ENCODE results near the gene MRPS33. TPM values are rescaled to one million over a fixed set of nuclear protein-coding genes. Genes with fewer than 3 reads are reported as not detected.
"Not testable (repeated sequence)": the region's sequence is repeated elsewhere in the genome, so short reads cannot be mapped to it uniquely, and the experiment has no call there.

MRPS33 gene
- total RNA-seq, 1 donor from 2014 or later: 123 TPM

DNA sequence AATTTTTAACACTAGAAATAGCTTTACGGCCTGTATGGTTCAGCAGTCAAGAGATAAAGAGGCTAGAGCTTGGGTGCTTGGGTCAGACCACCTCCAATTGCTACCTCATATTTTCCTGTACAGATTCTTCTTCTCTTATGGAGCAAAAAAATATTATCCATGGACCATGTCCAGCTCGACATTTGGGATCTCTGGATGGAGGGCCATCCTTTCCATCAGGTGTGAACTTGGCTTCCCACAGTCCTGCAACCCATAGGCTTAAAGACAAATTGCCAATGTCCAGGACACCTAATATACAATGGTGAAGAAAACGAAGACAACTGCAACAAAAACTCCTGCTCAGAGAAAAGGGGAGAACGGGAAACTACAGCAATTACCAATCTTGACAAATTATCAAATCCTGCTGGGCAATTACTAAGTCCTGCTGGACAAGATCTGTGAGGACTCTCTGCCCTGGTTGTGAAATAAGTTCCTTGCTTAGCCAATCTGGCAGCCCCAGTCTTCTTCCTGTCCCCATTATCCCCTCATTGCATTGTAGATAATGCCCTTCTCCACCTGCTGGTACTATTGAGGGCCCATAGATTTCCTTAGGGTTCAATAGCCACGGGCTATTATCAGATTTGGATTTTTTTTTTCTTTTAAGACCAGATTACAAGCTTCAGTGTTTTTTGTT is 48.1 kb downstream of the MRPS33 start:
- intact Hi-C loops (cut with micrococcal nuclease): no loop called here
- TF ChIP-seq, protein P1, sequence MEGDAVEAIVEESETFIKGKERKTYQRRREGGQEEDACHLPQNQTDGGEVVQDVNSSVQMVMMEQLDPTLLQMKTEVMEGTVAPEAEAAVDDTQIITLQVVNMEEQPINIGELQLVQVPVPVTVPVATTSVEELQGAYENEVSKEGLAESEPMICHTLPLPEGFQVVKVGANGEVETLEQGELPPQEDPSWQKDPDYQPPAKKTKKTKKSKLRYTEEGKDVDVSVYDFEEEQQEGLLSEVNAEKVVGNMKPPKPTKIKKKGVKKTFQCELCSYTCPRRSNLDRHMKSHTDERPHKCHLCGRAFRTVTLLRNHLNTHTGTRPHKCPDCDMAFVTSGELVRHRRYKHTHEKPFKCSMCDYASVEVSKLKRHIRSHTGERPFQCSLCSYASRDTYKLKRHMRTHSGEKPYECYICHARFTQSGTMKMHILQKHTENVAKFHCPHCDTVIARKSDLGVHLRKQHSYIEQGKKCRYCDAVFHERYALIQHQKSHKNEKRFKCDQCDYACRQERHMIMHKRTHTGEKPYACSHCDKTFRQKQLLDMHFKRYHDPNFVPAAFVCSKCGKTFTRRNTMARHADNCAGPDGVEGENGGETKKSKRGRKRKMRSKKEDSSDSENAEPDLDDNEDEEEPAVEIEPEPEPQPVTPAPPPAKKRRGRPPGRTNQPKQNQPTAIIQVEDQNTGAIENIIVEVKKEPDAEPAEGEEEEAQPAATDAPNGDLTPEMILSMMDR (IDR thresholded peaks at IDR 0.05; ENCODE audit: borderline replicate concordance): no peak
- no peaks in the 10 kb centered on the region for H3K4me1 ChIP-seq

DNA sequence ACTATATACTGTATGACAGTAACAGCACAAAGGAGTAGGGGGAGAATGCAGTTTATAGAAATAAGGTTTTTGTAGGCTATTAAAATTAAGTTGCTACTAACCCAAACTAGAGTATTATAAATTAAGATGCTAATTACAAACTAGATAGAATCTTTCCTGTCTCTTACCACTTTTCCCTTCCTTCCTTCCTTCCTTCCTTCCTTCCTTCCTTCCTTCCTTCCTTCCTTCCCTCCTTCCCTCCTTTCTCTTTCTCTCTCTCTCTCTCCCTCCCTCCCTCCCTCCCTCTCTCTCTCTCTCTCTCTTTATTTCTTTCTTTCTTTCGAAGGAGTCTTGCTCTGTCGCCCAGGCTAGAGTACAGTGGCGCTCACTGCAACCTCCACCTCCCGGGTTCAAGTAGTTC is 53.6 kb downstream of the MRPS33 start:
- no peaks in the 10 kb centered on the region for H3K4me1 ChIP-seq

More for the DNA sequence above, 48.1 kb downstream of the MRPS33 start:
- H3K9me3 ChIP-seq (replicated peaks): peaks cover 6% of the 10 kb centered on the region
- H3K27me3 ChIP-seq (ENCODE audit: low read depth): no peaks in the 10 kb centered on the region
- H3K4me3 ChIP-seq: no peak overlapping the region
- DNase-seq: no peak
- no peaks in the 10 kb centered on the region for H3K36me3 ChIP-seq
- H3K27ac ChIP-seq (replicated peaks): no peak overlapping the region

DNA sequence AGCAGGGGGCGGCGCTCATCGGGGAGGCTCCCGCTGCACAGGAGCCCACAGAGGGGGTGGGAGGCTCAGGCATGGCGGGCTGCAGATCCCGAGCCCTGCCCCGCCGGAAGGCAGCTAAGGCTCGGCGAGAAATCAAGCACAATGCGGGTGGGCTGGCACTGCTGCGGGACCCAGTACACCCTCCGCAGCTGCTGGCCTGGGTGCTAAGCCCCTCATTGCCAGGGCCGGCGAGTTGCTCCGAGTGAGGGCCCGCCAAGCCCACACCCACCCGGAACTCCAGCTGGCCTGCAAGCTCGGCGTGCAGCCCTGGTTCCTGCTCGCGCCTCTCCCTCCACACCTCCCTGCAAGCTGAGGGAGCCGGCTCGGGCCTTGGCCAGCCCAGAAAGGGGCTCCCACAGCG is 57.8 kb downstream of the MRPS33 start:
- H3K4me1 ChIP-seq; H3K36me3 ChIP-seq; H3K27me3 ChIP-seq (ENCODE audit: low read depth); H3K4me3 ChIP-seq; H3K27ac ChIP-seq (replicated peaks); intact Hi-C loops (cut with micrococcal nuclease); DNase-seq: not testable (repeated sequence)
- H3K9me3 ChIP-seq (replicated peaks): peaks cover 23% of the 10 kb centered on the region

More for the DNA sequence above, 53.6 kb downstream of the MRPS33 start:
- TF ChIP-seq, protein P1 (IDR thresholded peaks at IDR 0.05; ENCODE audit: borderline replicate concordance): no peak
- Histone ChIP-seq H3K36me3 (no peaks in the 10 kb centered on the region), H3K9me3 (replicated peaks) (peaks cover 29% of the 10 kb centered on the region), H3K4me3 (no peak overlapping the region), H3K27me3 (ENCODE audit: low read depth) (no peaks in the 10 kb centered on the region), H3K27ac (replicated peaks) (no peak overlapping the region)
- DNase-seq: no peak
- intact Hi-C loops (cut with micrococcal nuclease): no loop called here

Other genes with a start within 250 kb of the MRPS33 start
- 18.8 TPM for gene BRAF, start 90.0 kb downstream of the MRPS33 start, total RNA-seq
- gene TMEM178B, start 59.1 kb upstream of the MRPS33 start, total RNA-seq: 35.9 TPM

Data from left ventricle myocardium inferior (tissue), 1 donor.